KBM-7 (cell line): ENCODE measurements around the gene PDE11A.
"Not testable (repeated sequence)": the region's sequence is repeated elsewhere in the genome, so short reads cannot be mapped to it uniquely, and the experiment has no call there.

ENCODE experiments used
- DNase-seq: peaks from one replicate; pipeline ENCODE4 v3.0.0-alpha.2; 2015
- in situ Hi-C: fragments of 300-500 bp; cut with MboI; formaldehyde crosslinking; loops from 2 replicates; pipeline ENCODE4 v1.14.3; 2020; ENCODE audit warnings: low sequenced_read_pairs, low pct_unique_long_range_greater_than_20kb, mixed read lengths

PDE11A gene

DNA sequence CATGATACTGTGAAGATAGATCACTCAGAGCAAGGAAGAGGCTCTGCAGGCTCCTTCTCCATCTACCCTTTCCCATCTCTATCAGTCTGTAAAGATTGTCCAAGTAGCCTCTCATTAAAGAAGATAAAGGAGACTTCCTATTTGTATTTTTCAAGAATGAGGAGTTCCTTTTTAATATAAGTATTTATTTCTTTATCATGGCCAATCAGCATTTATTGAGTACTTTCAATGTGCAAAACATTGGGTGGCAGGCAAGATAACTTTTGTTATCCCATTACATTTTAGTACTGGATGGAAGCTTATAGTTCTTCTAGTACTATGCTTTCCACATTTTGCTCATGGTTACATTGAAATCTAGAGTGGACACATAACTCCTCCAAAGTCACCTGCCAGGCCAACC, 3.6 kb upstream of the PDE11A start:
- in situ Hi-C loops = no loop called here
- no peak for DNase-seq

- DNase-seq = no peak
Observed at GRCh38 chr2:178075006-178075326, 2.4 kb upstream of the PDE11A start.

DNA sequence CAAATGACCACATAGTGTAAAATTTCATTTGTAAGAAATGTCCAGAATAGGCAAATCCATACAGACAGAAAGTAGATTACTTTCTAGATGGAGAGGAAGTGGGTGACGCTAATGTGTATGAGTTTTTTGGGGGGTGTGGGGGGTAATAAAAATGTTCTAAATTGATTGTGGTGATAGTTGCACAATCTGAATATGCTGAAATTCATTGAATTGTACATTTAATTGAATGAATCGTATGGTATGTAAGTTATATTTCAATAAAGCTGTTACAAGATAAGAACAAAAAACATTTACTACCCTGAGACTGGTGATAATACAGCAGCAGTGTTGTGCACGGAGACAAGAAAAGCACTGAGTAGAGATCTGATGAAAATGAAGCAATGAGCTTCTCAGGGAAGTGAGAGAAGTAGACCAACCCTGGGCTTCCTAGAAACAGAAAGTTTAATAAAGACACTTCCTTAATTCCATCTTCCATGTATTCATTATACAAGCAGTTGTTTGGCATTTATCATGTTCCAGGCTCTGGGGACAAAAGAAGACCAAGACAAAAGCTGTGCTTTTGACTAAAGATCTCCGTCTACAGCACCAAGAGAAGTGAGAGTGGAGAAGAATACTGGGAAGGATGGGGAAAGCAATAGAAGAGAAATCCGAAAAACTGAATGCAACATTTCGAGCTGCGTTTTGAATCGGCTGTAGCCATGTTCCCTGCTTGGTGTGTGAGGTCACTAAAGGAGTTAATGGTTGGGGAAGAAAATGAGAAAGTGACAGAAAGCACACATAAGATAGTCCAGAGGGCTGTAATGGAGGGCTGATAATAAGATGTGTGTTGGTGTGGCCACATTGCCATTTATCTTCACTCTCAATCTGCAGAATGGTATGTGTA, 1.8 kb upstream of the PDE11A start:
- in situ Hi-C loops = no loop called here
- no peak for DNase-seq

More at GRCh38 chr2:178075006-178075326, 2.4 kb upstream of the PDE11A start:
- in situ Hi-C loops = no loop called here

GRCh38 chr2:178072000-178072382, 586 bp downstream of the PDE11A start:
- in situ Hi-C loops = no loop called here
- no peak for DNase-seq

DNA sequence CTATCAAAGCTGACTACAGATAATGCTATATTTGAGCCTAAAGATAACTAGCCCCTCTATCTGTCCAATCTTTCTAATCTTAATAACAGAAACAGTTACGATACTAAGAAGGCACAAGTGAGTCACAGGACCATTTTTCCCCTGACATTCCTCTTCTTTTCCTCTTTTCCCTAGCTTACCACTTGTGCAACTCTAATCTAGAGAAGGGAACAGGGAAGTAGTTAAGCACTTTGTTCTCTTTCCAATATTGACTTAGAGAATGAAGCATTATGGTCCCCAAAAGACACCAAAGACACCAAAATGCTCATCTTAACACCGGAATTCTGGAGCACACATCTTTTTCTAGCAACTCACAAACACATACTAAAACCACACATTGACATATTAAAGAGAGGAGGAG, 1.8 kb downstream of the PDE11A start:
- in situ Hi-C loops = no loop called here
- DNase-seq = no peak

GRCh38 chr2:178069551-178069950, 3.0 kb downstream of the PDE11A start:
- in situ Hi-C loops = no loop called here
- DNase-seq = no peak

DNA sequence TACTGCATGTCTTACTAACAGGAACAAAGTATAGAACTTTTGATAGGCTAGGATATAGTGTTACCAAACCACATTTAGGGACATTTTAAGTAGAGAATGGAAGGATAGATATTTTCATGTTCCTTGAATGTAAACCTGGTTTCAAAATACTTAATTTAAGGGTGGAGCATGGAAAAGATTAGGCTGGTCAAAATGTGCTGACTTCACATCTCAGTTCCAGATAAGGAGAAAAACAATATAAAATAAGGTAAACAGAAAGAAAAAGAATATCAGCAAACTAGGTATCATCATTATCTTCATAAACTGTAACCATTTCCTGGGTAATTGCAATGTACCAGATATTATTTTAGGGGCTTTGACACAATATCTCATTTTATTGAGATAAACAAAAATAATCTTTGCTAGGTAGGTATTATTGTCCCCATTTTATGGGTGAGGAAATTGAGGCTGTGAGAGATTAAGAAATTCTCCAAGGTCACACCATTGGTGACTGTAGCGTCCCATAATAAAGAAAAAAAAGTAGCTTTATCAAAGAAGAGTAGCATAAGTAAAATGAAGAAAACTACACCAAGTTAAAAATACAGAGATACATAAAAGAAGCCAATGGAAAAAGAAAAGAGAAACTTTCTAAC, 3.6 kb downstream of the PDE11A start:
- in situ Hi-C loops = no loop called here
- DNase-seq = no peak

- DNase-seq = no peak
- in situ Hi-C loops = no loop called here
Observed at GRCh38 chr2:178066890-178067669, 5.5 kb downstream of the PDE11A start.

- in situ Hi-C loops = no loop called here
Observed at GRCh38 chr2:178066324-178066723, 6.3 kb downstream of the PDE11A start.

DNA sequence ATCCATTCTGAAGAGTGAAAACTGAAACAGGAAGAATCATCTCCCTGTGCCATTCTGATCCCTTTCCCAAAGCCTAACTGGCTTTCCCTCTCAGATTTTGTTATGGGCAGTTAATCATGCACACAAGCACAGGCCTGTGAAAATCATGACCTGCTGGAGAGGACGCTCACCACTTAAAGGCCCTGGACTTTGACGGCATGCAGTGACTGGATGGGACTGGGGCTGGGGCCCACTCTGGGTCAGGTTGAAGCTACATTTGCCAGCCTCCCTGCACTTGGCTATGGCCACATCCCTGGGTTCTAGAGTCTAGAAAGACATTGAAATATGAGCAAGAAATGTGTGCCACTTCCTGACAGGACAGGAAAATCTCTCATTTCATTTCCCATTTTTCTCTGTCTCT, 12.9 kb downstream of the PDE11A start:
- no peak for DNase-seq
- in situ Hi-C loops = no loop called here

More at GRCh38 chr2:178066324-178066723, 6.3 kb downstream of the PDE11A start:
- no peak for DNase-seq

DNA sequence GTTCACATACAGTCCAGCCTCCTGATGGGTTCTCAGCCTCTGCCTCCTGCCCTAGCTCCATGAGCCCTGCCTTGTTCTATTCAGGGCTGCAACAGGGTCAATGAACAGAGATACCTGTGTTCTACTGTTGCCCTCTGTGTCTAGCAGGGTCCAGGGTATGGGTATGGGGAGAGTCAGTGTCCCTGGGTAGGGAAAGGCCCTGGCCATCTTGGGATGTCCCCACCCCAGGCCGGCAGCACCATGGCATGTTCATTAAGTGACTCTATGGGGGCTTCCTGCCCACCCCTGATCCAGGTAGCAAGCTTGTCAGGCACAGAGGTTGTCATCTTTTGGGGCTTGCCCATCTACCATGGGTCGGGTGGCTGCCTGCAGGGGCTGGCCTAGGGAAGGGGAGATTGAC, 13.5 kb downstream of the PDE11A start:
- in situ Hi-C loops = no loop called here

GRCh38 chr2:178057179-178057680, 15.3 kb downstream of the PDE11A start:
- in situ Hi-C loops = no loop called here
- peak; percentile 18 for DNase-seq

More for the DNA sequence above, 13.5 kb downstream of the PDE11A start:
- DNase-seq = no peak

DNA sequence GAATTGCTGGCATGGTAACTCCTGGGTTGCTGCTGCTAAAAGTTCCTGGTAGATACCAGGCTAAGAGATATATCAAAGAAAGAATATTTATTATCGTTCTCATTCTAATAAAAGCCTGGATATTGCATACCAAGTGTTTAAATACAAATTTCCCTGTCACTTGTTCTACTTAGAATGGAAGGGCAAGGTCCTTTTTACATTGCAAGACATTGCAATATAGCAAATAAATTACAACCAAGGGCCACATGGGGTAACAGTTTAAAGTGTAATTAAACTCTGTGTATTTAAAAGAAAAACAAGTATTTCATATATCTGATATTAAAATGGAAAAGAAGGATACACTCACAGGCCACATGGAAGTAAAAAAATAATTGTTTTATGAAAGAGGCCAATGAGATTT, 16.2 kb downstream of the PDE11A start:
- DNase-seq = no peak
- in situ Hi-C loops = no loop called here

DNA sequence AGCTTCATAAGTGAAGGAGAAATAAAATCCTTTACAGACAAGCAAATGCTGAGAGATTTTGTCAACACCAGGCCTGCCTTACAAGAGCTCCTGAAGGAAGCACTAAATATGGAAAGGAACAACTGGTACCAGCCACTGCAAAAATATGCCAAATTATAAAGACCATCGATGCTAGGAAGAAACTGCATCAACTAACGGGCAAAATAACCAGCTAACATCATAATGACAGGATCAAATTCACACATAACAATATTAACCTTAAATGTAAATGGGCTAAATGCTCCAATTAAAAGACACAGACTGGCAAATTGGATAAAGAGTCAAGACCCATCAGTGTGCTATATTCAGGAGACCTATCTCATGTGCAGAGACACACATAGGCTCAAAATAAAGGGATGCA, 21.3 kb downstream of the PDE11A start:
- in situ Hi-C loops, DNase-seq: not testable (repeated sequence)

DNA sequence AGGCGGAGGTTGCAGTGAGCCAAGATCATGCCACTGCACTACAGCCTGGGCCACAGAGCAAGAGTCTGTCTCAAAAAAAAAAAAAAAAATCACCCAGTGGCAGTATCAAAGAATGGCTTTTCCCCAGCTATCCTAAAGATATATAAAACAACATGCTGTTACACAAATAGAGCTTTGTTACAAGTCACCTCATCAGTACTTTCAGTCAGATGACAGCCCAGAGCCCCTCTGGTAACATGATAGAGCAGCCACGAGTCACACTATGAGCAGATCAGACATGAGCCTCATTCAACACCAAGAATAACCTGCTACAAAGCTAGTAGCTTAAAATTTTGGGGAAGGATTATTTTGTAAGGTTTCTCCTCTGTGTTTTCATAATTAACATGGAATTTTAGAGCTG, 25.2 kb downstream of the PDE11A start:
- in situ Hi-C loops = no loop called here
- DNase-seq = no peak

GRCh38 chr2:178044836-178045235, 27.7 kb downstream of the PDE11A start:
- in situ Hi-C loops = no loop called here
- no peak for DNase-seq

DNA sequence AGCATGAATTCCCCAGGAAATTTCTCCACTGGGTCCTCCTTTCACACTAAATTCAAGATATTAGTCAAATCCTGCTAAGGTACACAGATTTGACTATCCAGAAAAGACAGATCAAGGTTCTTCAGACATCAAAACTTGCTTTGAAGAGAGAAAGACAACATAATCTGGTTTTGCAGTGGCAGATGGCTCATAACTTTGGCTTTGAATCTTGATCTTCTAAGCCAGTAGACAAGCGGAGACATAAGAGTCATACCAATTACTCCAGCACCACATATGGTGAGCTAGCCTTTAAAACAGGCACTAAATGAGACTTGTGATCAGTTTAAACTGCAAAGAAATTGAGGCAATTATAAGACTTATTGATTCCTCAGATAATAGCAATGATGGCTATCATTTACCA, 29.3 kb downstream of the PDE11A start:
- in situ Hi-C loops = no loop called here
- DNase-seq = no peak

- in situ Hi-C loops, DNase-seq: not testable (repeated sequence)
Observed at GRCh38 chr2:178033583-178033982, 39.0 kb downstream of the PDE11A start.

DNA sequence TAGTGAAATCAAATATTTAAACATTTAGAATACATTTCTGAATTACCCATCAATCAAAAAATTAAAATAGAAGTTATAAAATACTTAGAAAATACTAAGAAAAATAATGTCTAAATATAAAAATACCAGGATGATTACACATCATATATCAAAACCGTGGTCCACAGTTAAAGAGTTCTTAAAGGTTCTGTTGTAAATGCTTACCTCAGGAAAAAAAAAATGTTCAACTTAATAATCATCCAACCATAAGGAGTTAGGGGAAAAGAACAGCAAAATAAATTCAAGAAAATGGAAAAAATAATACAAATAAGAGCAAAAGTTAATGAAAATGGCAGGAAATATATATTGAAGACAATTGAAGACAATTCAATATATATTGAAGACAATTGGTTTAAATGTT, 43.2 kb downstream of the PDE11A start:
- in situ Hi-C loops = no loop called here

More for the DNA sequence above, 43.2 kb downstream of the PDE11A start:
- DNase-seq = no peak
